Keratinocyte (primary cell): ENCODE results near the gene NFATC1. TPM values are rescaled to one million over a fixed set of nuclear protein-coding genes. Genes with fewer than 3 reads are reported as not detected.

Source experiments
- DNase-seq: peaks from one replicate; pipeline ENCODE4 v3.0.0-alpha.2; 2011; ENCODE audit warnings: low read depth, missing footprints, low spot score
- FAIRE-seq: peaks from 2 replicates; lab custom pipeline; 2011; peaks lifted over from hg19 to GRCh38; lab: Jason Lieb, UNC
- H2AFZ ChIP-seq: 2 replicates; pipeline ENCODE4 v1.6.0; 2012; ENCODE audit warnings: low read length, control low read depth, inconsistent platforms; ENCODE audit not compliant: control insufficient read depth
- H3K27ac ChIP-seq: 2 replicates; pipeline ENCODE4 v1.5.1; 2011; ENCODE audit warnings: low read length; ENCODE audit not compliant: control insufficient read depth, insufficient read depth
- H3K27me3 ChIP-seq: 3 replicates; pipeline ENCODE4 v1.6.0; 2011; ENCODE audit warnings: low read length; ENCODE audit not compliant: control insufficient read depth, insufficient read depth; ENCODE audit errors: extremely low read depth
- H3K36me3 ChIP-seq, 2 experiments: 2 replicates in 1 of 2; 3 replicates in 1 of 2; pipeline ENCODE4 v1.5.1; 2011; ENCODE audit warnings: low read length in 2 of 2, mild to moderate bottlenecking in 1 of 2; ENCODE audit not compliant: control insufficient read depth in 2 of 2, insufficient read depth in 2 of 2; ENCODE audit errors: extremely low read depth in 1 of 2
- H3K4me1 ChIP-seq: 3 replicates; pipeline ENCODE4 v1.5.1; 2011; ENCODE audit warnings: low read length; ENCODE audit not compliant: control insufficient read depth, insufficient read depth; ENCODE audit errors: extremely low read depth
- H3K4me2 ChIP-seq: 3 replicates; pipeline ENCODE4 v1.6.0; 2011; ENCODE audit warnings: low read depth, low read length; ENCODE audit not compliant: control insufficient read depth, insufficient read depth; ENCODE audit errors: extremely low read depth
- H3K4me3 ChIP-seq, 3 experiments: fragments of 200-600 bp in 1 of 3; sonication (generic) in 1 of 3; 2 replicates in 2 of 3; 3 replicates in 1 of 3; pipeline ENCODE4 v1.5.1; 2011 to 2016; ENCODE audit warnings: low read length in 3 of 3, mild to moderate bottlenecking in 3 of 3, control low read depth in 2 of 3, inconsistent platforms in 1 of 3, low read depth in 1 of 3, mixed read lengths in 1 of 3, mixed run types in 1 of 3, moderate library complexity in 1 of 3; ENCODE audit not compliant: control insufficient read depth in 2 of 3, insufficient read depth in 2 of 3; ENCODE audit errors: extremely low read depth in 1 of 3
- H3K79me2 ChIP-seq: 2 replicates; pipeline ENCODE4 v1.6.0; 2012; ENCODE audit warnings: low read length; ENCODE audit not compliant: control insufficient read depth, insufficient read depth
- H3K9ac ChIP-seq: 3 replicates; pipeline ENCODE4 v1.6.0; 2011; ENCODE audit warnings: low read length; ENCODE audit not compliant: control insufficient read depth, insufficient read depth; ENCODE audit errors: extremely low read depth
- H3K9me1 ChIP-seq: 3 replicates; pipeline ENCODE4 v1.6.0; 2011; ENCODE audit warnings: low read length; ENCODE audit not compliant: control insufficient read depth, insufficient read depth; ENCODE audit errors: extremely low read depth
- H3K9me3 ChIP-seq: 2 replicates; pipeline ENCODE4 v1.5.1; 2012; ENCODE audit warnings: low read depth, low read length; ENCODE audit not compliant: control insufficient read depth
- H4K20me1 ChIP-seq: 3 replicates; pipeline ENCODE4 v1.6.0; 2011; ENCODE audit warnings: low read length; ENCODE audit not compliant: control insufficient read depth, insufficient read depth; ENCODE audit errors: extremely low read depth
- CTCF ChIP-seq, 3 experiments: IDR thresholded peaks in 1 of 3; conservative IDR thresholded peaks in 1 of 3; optimal IDR thresholded peaks in 1 of 3; 2 replicates in 2 of 3; 3 replicates in 1 of 3; pipeline versions ENCODE3 to v1.5.1; 2011; ENCODE audit warnings: low read length in 3 of 3, mild to moderate bottlenecking in 3 of 3, moderate library complexity in 2 of 3, control low read depth in 1 of 3, inconsistent platforms in 1 of 3; ENCODE audit not compliant: insufficient read depth in 2 of 3; ENCODE audit errors: extremely low read depth in 1 of 3
- EZH2 ChIP-seq: IDR thresholded peaks from one replicate; pipeline ENCODE4 v1.6.1; 2012; ENCODE audit warnings: inconsistent platforms, mild to moderate bottlenecking, low read length, moderate library complexity
- dilution Hi-C: fragments of 300-500 bp; cut with MboI; formaldehyde crosslinking; loops from one replicate; pipeline ENCODE4 v1.7.0; 2020; ENCODE audit warnings: low sequenced_read_pairs; ENCODE audit not compliant: extremely low pct_ligation_motif_present
- polyA plus RNA-seq, 5 experiments: library from polyadenylated mRNA; depleted of rRNA in 3 of 5; stranded (reverse) in 3 of 5; stranded (forward) in 1 of 5; unstranded in 1 of 5; fragments of >200 nt; gene quantifications; 1 replicate in 1 of 5; 2 replicates in 3 of 5; 3 replicates in 1 of 5; pipeline versions ENCODE4 v1.2.1 to v1.2.3, GENCODE V29; 2011 to 2012; ENCODE audit warnings: missing spikeins in 2 of 5, low read depth in 1 of 5, low replicate concordance in 1 of 5

Gene NFATC1
- polyA plus RNA-seq, 1 donor (not counting 4 experiments of a cell fraction or from before 2014, with no cell fraction given) = 0.77 TPM

GRCh38 chr18:79497638-79498081, 101.9 kb downstream of the NFATC1 start:
- dilution Hi-C loops = no loop called here

GRCh38 chr18:79498662-79499061, 102.9 kb downstream of the NFATC1 start:
- Histone ChIP-seq H4K20me1 (no peaks in the 10 kb centered on the region), H3K9ac (no peak overlapping the region), H3K79me2 (no peaks in the 10 kb centered on the region), H2AFZ (no peak overlapping the region), H3K9me3 (no peaks in the 10 kb centered on the region), H3K4me2 (no peak overlapping the region), H3K27ac (no peak overlapping the region), H3K9me1 (no peaks in the 10 kb centered on the region), H3K27me3 (no peaks in the 10 kb centered on the region), H3K4me3 (no peak overlapping the region), H3K36me3 (no peaks in the 10 kb centered on the region), H3K4me1 (no peaks in the 10 kb centered on the region)
- DNase-seq = no peak
- TF ChIP-seq CTCF (optimal IDR thresholded peaks at IDR 0.05 in 1 of 3, IDR thresholded peaks at IDR 0.05 in 1 of 3, conservative IDR thresholded peaks at IDR 0.05 in 1 of 3; ENCODE audit: extremely low read depth in 1 of 3, insufficient read depth in 2 of 3, low read length in 3 of 3) (no peak), EZH2 (no peak)
- dilution Hi-C loops = no loop called here
- no peak for FAIRE-seq

More at GRCh38 chr18:79497638-79498081, 101.9 kb downstream of the NFATC1 start:
- Histone ChIP-seq H3K9me1 (no peaks in the 10 kb centered on the region), H3K4me1 (no peaks in the 10 kb centered on the region), H3K79me2 (no peaks in the 10 kb centered on the region), H3K9ac (no peak overlapping the region), H3K27ac (no peak overlapping the region), H3K4me2 (no peak overlapping the region), H3K36me3 (no peaks in the 10 kb centered on the region), H3K4me3 (no peak overlapping the region), H3K9me3 (no peaks in the 10 kb centered on the region), H2AFZ (no peak overlapping the region), H4K20me1 (no peaks in the 10 kb centered on the region), H3K27me3 (no peaks in the 10 kb centered on the region)
- no peak for DNase-seq
- no peak for FAIRE-seq
- TF ChIP-seq EZH2 (no peak), CTCF (optimal IDR thresholded peaks at IDR 0.05 in 1 of 3, IDR thresholded peaks at IDR 0.05 in 1 of 3, conservative IDR thresholded peaks at IDR 0.05 in 1 of 3; ENCODE audit: extremely low read depth in 1 of 3, insufficient read depth in 2 of 3, low read length in 3 of 3) (no peak)
